ENCODE measurements around the gene TSPAN8.
"Not testable (repeated sequence)": the region's sequence is repeated elsewhere in the genome, so short reads cannot be mapped to it uniquely, and the experiment has no call there.

The TSPAN8 gene

DNA sequence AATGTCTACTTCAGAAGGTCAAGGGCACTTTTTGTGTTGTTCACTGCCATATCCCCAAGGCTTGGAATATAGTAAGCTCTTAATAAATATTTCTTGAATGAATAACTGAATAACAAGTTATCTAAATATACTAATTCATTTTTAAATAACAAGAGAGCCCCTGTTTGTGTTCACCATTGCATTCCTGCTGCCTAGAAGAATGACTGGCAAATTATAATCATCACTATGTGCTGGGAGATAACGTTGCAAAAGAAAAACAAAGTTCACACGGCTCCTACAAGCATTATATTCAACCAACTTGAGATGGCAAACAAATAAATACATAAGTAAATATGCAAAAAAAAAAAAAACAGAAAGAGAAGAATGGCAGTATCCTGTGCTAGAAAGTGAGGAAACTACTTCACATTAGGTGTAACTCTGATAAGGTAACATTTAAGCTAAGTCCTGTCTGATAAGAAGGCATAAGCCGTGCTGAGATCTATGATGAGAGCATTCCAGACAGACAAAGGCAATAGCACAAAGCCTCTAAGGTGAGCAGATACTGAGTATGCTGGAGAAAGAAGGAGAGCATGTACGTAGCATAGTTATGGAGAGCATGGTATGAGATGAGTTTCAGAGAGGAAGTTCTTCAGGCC lies 9.2 kb upstream of the TSPAN8 start:
- no peak overlapping the region for H3K4me3 ChIP-seq (ENCODE audit: control insufficient read depth, low read depth, low read length)
- TF ChIP-seq, protein P1, sequence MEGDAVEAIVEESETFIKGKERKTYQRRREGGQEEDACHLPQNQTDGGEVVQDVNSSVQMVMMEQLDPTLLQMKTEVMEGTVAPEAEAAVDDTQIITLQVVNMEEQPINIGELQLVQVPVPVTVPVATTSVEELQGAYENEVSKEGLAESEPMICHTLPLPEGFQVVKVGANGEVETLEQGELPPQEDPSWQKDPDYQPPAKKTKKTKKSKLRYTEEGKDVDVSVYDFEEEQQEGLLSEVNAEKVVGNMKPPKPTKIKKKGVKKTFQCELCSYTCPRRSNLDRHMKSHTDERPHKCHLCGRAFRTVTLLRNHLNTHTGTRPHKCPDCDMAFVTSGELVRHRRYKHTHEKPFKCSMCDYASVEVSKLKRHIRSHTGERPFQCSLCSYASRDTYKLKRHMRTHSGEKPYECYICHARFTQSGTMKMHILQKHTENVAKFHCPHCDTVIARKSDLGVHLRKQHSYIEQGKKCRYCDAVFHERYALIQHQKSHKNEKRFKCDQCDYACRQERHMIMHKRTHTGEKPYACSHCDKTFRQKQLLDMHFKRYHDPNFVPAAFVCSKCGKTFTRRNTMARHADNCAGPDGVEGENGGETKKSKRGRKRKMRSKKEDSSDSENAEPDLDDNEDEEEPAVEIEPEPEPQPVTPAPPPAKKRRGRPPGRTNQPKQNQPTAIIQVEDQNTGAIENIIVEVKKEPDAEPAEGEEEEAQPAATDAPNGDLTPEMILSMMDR (IDR thresholded peaks at IDR 0.05; ENCODE audit: control insufficient read depth, insufficient read depth, low read depth, low read length, missing control alignments) = no peak
- DNase-seq (ENCODE audit: low read depth) = no peak

DNA sequence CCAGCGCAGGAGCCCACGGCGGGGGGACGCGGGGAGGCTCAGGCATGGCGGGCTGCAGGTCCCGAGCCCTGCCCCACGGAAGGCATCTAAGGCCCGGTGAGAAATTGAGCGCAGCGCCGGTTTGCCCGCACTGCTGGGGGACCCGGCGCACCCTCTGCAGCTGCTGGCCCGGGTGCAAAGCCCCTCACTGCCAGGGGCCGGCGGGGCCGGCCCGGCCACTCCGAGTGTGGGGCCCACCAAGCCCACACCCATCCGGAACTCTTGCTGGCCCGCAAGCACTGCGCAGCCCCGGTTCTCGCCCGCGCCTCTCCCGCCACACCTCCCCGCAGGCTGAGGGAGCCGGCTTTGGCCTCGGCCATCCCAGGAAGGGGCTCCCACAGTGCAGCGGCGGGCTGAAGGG lies 8.5 kb upstream of the TSPAN8 start:
- TF ChIP-seq, protein P1 (IDR thresholded peaks at IDR 0.05; ENCODE audit: control insufficient read depth, insufficient read depth, low read depth, low read length, missing control alignments) = no peak

DNA sequence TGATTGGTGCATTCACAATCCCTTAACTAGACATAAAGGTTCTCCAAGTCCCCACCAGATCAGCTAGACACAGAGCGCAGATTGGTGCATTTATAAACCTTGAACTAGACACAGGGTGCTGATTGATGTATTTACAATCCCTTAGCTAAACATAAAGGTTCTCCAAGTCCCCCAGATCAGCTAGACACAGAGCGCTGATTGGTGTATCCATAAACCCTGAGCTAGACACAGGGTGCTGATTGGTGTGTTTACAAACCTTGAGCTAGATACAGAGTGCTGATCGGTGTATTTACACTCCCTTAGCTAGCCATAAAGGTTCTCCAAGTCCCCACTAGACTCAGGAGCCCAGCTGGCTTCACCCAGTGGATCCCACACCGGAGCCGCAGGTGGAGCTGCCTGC lies 8.0 kb upstream of the TSPAN8 start:
- DNase-seq (ENCODE audit: low read depth); H3K4me3 ChIP-seq (ENCODE audit: control insufficient read depth, low read depth, low read length): not testable (repeated sequence)

More for the DNA sequence above, 8.5 kb upstream of the TSPAN8 start:
- no peak for DNase-seq (ENCODE audit: low read depth)
- no peak overlapping the region for H3K4me3 ChIP-seq (ENCODE audit: control insufficient read depth, low read depth, low read length)

- TF ChIP-seq, protein P1 (IDR thresholded peaks at IDR 0.05; ENCODE audit: control insufficient read depth, insufficient read depth, low read depth, low read length, missing control alignments) = no peak
- H3K4me3 ChIP-seq (ENCODE audit: control insufficient read depth, low read depth, low read length) = no peak overlapping the region
- DNase-seq (ENCODE audit: low read depth) = no peak
Observed at GRCh38 chr12:71164568-71165197, 6.9 kb upstream of the TSPAN8 start.

DNA sequence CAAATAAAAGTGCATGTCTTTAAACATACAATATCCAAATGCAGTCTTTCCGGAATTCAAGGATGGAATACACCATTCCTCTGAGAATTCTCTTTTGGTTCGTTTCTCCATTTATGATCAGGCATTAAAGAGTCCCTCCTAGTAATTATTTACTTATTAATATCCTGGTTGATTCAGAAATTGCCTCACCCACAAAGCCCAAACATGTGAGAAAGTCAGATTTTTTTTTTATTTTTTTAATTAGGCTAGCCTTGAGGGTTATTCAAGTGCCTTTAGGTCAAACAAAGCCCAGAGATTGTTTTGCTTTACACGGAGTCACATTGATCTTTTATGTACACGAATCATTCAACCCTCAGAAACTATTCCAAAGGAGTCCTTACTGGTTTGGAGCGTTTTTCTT lies 6.4 kb upstream of the TSPAN8 start:
- no peak overlapping the region for H3K4me3 ChIP-seq (ENCODE audit: control insufficient read depth, low read depth, low read length)
- DNase-seq (ENCODE audit: low read depth) = no peak
- TF ChIP-seq, protein P1 (IDR thresholded peaks at IDR 0.05; ENCODE audit: control insufficient read depth, insufficient read depth, low read depth, low read length, missing control alignments) = no peak

DNA sequence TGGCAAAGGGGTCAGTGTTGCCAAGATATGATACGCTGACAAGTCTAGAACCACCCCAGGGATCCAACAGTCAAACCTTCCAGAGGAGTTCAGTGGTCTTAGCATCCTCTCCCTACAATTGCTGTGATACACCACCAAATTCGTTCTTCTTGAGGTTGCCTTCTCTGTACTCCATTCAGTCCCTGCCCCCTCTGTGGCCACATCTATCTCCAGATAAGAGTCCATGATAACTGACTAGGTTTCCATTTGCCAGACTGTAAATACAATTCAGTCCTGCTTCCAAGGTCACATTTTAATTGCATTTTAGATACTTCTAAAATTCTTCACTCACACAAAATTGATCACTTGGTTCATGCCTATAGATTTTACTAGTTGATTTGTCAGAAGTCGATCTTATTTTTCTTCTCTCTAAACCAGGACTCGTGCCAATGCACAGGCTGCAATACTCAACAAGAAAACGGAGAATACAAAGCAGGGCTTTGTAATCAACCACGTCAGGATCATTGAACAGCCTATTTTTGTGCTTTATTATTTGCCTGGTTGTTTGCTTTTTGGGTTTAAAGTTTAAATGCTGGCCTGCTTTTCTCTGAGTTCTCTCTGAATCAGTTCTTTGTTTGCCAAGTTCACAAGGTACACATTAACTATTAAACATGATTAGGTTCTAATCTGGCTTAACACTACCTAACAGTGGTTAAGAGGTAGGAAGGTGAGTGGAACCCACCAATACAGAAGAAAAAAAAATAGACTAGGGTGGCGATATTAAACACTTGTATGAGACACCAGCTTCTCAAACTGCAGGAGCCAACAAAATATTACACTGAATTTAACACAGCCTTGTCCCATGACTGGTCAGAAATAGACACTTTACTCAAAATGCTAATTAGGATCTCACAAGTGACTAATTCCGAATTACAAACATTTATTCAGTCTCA lies 5.3 kb upstream of the TSPAN8 start:
- H3K4me3 ChIP-seq (ENCODE audit: control insufficient read depth, low read depth, low read length) = no peak overlapping the region
- DNase-seq (ENCODE audit: low read depth) = no peak
- TF ChIP-seq, protein P1 (IDR thresholded peaks at IDR 0.05; ENCODE audit: control insufficient read depth, insufficient read depth, low read depth, low read length, missing control alignments) = no peak

DNA sequence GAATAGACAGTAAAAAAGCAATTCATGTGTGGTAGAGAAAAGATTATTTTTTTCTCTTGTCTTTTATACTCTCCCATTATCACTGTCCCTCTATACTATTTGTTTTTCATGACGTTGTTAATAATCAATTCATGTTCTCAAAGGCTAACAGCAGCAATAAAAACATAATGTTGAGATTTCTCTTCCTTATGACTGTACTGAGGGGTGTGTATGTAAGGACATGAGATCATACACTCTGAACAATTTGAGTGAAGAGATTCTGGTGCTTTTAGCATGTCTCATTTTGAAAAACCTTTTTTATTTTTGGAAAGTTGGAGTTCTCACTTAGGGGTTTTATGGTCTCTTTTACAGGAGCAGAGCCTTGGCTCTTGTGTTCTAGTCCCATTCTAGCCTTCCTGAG lies 3.8 kb upstream of the TSPAN8 start:
- TF ChIP-seq, protein P1 (IDR thresholded peaks at IDR 0.05; ENCODE audit: control insufficient read depth, insufficient read depth, low read depth, low read length, missing control alignments) = no peak
- DNase-seq (ENCODE audit: low read depth) = no peak
- no peak overlapping the region for H3K4me3 ChIP-seq (ENCODE audit: control insufficient read depth, low read depth, low read length)
